T-helper 17 cell (primary cell): ENCODE results near the gene RSKR. TPM values are rescaled to one million over a fixed set of nuclear protein-coding genes. Genes with fewer than 3 reads are reported as not detected.
A peak's percentile ranks its signal among the peaks of the same experiment; 100 is the strongest.
"Not testable (repeated sequence)": the region's sequence is repeated elsewhere in the genome, so short reads cannot be mapped to it uniquely, and the experiment has no call there.

Experiments used
- ATAC-seq: fragments of 150-1000 bp; cut with Tn5 transposase; 2 replicates; pipeline ENCODE4 v1.10.0; 2021; ENCODE audit warnings: mild to moderate bottlenecking, moderate library complexity
- DNase-seq, 3 donors: peaks; one replicate each; pipeline versions ENCODE4 v3.0.0 to v3.0.0-alpha.2; 2020 to 2021
- H3K9me3 ChIP-seq: one replicate; pipeline ENCODE4 v1.7.0; 2013; ENCODE audit warnings: low read length, mild to moderate bottlenecking; ENCODE audit not compliant: control insufficient read depth, poor library complexity, severe bottlenecking
- H3K27ac Mint-ChIP-seq: one replicate; pipeline ENCODE4 v1.8.0; 2022; ENCODE audit warnings: mild to moderate bottlenecking, moderate library complexity, mixed read lengths
- H3K27me3 Mint-ChIP-seq: one replicate; pipeline ENCODE4 v1.8.0; 2022; ENCODE audit warnings: mixed read lengths
- H3K36me3 Mint-ChIP-seq: one replicate; pipeline ENCODE4 v1.8.0; 2022; ENCODE audit warnings: low read depth, mixed read lengths
- H3K4me1 Mint-ChIP-seq: one replicate; pipeline ENCODE4 v1.8.0; 2022; ENCODE audit warnings: mild to moderate bottlenecking, mixed read lengths
- H3K4me3 Mint-ChIP-seq: one replicate; pipeline ENCODE4 v1.8.0; 2022; ENCODE audit warnings: mild to moderate bottlenecking, moderate library complexity, mixed read lengths
- total RNA-seq, 4 donors: library from RNA in 2 of 4; stranded (reverse) in 2 of 4; gene quantifications; one replicate each; pipeline ENCODE4 v1.2.3 and lab custom pipeline; 2022 to 2026

Gene RSKR
- total RNA-seq, 2 donors from 2014 or later = 8.1 to 8.8 TPM

GRCh38 chr17:28612936-28613872 lies 781 bp downstream of the RSKR start:
- H3K36me3 Mint-ChIP-seq = peaks cover 14% of the 10 kb centered on the region
- H3K4me3 Mint-ChIP-seq = no peak overlapping the region
- peak; percentile 61 for ATAC-seq
- peak in 1 of 3 donors; percentile 21 for DNase-seq
- no peaks in the 10 kb centered on the region for H3K27me3 Mint-ChIP-seq
- H3K27ac Mint-ChIP-seq = peak overlapping the region; percentile 87
- no peaks in the 10 kb centered on the region for H3K9me3 ChIP-seq
- H3K4me1 Mint-ChIP-seq = peaks cover 12% of the 10 kb centered on the region

- Mint-ChIP-seq H3K27ac (peak overlapping the region; percentile 87), H3K36me3 (peaks cover 14% of the 10 kb centered on the region), H3K4me1 (peaks cover 12% of the 10 kb centered on the region), H3K27me3 (no peaks in the 10 kb centered on the region), H3K4me3 (no peak overlapping the region)
- no peaks in the 10 kb centered on the region for H3K9me3 ChIP-seq
- no peak for ATAC-seq
- DNase-seq = no peak
Measured at GRCh38 chr17:28612531-28612930, 1.5 kb downstream of the RSKR start.

GRCh38 chr17:28610376-28610775 lies 3.6 kb downstream of the RSKR start:
- Mint-ChIP-seq H3K27me3 (no peaks in the 10 kb centered on the region), H3K4me3 (peak overlapping the region; percentile 71), H3K4me1 (peaks cover 10% of the 10 kb centered on the region), H3K36me3 (peaks cover 12% of the 10 kb centered on the region), H3K27ac (peak overlapping the region; percentile 87)
- ATAC-seq (no peak), DNase-seq (no peak)
- no peaks in the 10 kb centered on the region for H3K9me3 ChIP-seq

- H3K4me3 Mint-ChIP-seq, H3K4me1 Mint-ChIP-seq: not testable (repeated sequence)
Measured at GRCh38 chr17:28604031-28604430, 10.0 kb downstream of the RSKR start.

GRCh38 chr17:28599311-28600184 lies 14.4 kb downstream of the RSKR start:
- DNase-seq (peak in 2 of 3 donors; percentile 39 to 49), ATAC-seq (peak; percentile 68)
- no peaks in the 10 kb centered on the region for H3K9me3 ChIP-seq
- Mint-ChIP-seq H3K27me3 (no peaks in the 10 kb centered on the region), H3K27ac (peak overlapping the region; percentile 96), H3K36me3 (no peaks in the 10 kb centered on the region), H3K4me3 (peak overlapping the region; percentile 96), H3K4me1 (peaks cover 20% of the 10 kb centered on the region)

More at GRCh38 chr17:28604031-28604430, 10.0 kb downstream of the RSKR start:
- not testable (repeated sequence) for DNase-seq, H3K9me3 ChIP-seq, H3K27ac Mint-ChIP-seq, ATAC-seq, H3K27me3 Mint-ChIP-seq, H3K36me3 Mint-ChIP-seq

GRCh38 chr17:28598799-28599310 lies 15.1 kb downstream of the RSKR start, which contains the start of gene SPAG5:
SPAG5 (minus strand) TSS chr17:28599025; CDS start chr17:28598946, 79 bp downstream.
- no peaks in the 10 kb centered on the region for H3K9me3 ChIP-seq
- H3K36me3 Mint-ChIP-seq = no peaks in the 10 kb centered on the region
- peaks cover 20% of the 10 kb centered on the region for H3K4me1 Mint-ChIP-seq
- H3K4me3 Mint-ChIP-seq = peak within 1 kb of the TSS; percentile 96
- DNase-seq (peak; percentile 93 to 95 (median 95)), ATAC-seq (peak; percentile 93)
- peak within 1 kb of the TSS; percentile 96 for H3K27ac Mint-ChIP-seq
- H3K27me3 Mint-ChIP-seq = no peaks in the 10 kb centered on the region

- no peaks in the 10 kb centered on the region for H3K9me3 ChIP-seq
- Mint-ChIP-seq H3K27ac (peak overlapping the region; percentile 96), H3K36me3 (no peaks in the 10 kb centered on the region), H3K4me3 (peak overlapping the region; percentile 96), H3K4me1 (peaks cover 20% of the 10 kb centered on the region), H3K27me3 (no peaks in the 10 kb centered on the region)
- no peak for DNase-seq
- ATAC-seq = no peak
Measured at GRCh38 chr17:28598389-28598788, 15.6 kb downstream of the RSKR start.

- ATAC-seq (no peak), DNase-seq (no peak)
- Mint-ChIP-seq H3K4me3 (peak overlapping the region; percentile 96), H3K27me3 (no peaks in the 10 kb centered on the region), H3K4me1 (peaks cover 20% of the 10 kb centered on the region), H3K36me3 (no peaks in the 10 kb centered on the region), H3K27ac (peak overlapping the region; percentile 96)
- H3K9me3 ChIP-seq = no peaks in the 10 kb centered on the region
Measured at GRCh38 chr17:28597606-28598383, 16.2 kb downstream of the RSKR start.

- H3K9me3 ChIP-seq = no peaks in the 10 kb centered on the region
- DNase-seq (no peak), ATAC-seq (no peak)
- H3K4me3 Mint-ChIP-seq = no peak overlapping the region
- H3K4me1 Mint-ChIP-seq = peaks cover 2% of the 10 kb centered on the region
- H3K27me3 Mint-ChIP-seq = no peaks in the 10 kb centered on the region
- H3K36me3 Mint-ChIP-seq = peaks cover 2% of the 10 kb centered on the region
- no peak overlapping the region for H3K27ac Mint-ChIP-seq
Measured at GRCh38 chr17:28592260-28592659, 21.7 kb downstream of the RSKR start.

- Mint-ChIP-seq H3K4me3 (no peak overlapping the region), H3K4me1 (peaks cover 4% of the 10 kb centered on the region), H3K36me3 (peaks cover 5% of the 10 kb centered on the region), H3K27me3 (no peaks in the 10 kb centered on the region), H3K27ac (no peak overlapping the region)
- no peak for DNase-seq
- H3K9me3 ChIP-seq = no peaks in the 10 kb centered on the region
- ATAC-seq = no peak
Measured at GRCh38 chr17:28585851-28586250, 28.1 kb downstream of the RSKR start.

- Mint-ChIP-seq H3K27me3 (no peaks in the 10 kb centered on the region), H3K36me3 (peaks cover 7% of the 10 kb centered on the region), H3K4me1 (peaks cover 11% of the 10 kb centered on the region), H3K4me3 (no peak overlapping the region), H3K27ac (no peak overlapping the region)
- ATAC-seq (no peak), DNase-seq (no peak)
- no peaks in the 10 kb centered on the region for H3K9me3 ChIP-seq
Measured at GRCh38 chr17:28584434-28584833, 29.6 kb downstream of the RSKR start.

- Mint-ChIP-seq H3K36me3 (peaks cover 5% of the 10 kb centered on the region), H3K27ac (no peak overlapping the region), H3K4me1 (peaks cover 10% of the 10 kb centered on the region), H3K27me3 (no peaks in the 10 kb centered on the region), H3K4me3 (no peak overlapping the region)
- no peaks in the 10 kb centered on the region for H3K9me3 ChIP-seq
- ATAC-seq (no peak), DNase-seq (no peak)
Measured at GRCh38 chr17:28582513-28582912, 31.5 kb downstream of the RSKR start.
